Skeletal muscle tissue (tissue), 4 donors: Measurements from ENCODE around the gene SBF2. TPM values are rescaled to one million over a fixed set of nuclear protein-coding genes. Genes with fewer than 3 reads are reported as not detected.
A peak's percentile ranks its signal among the peaks of the same experiment; 100 is the strongest.

Source experiments
- H3K27ac ChIP-seq: one replicate; pipeline ENCODE4 v1.7.0; 2013; ENCODE audit warnings: mild to moderate bottlenecking, low read depth, low read length, inconsistent platforms
- H3K27me3 ChIP-seq, 3 donors: one replicate each; pipeline ENCODE4 v1.7.0; 2013; ENCODE audit warnings: low read length in 3 of 3; ENCODE audit not compliant: control insufficient read depth in 3 of 3, insufficient read depth in 3 of 3
- H3K36me3 ChIP-seq, 3 donors: one replicate each; pipeline ENCODE4 v1.7.0; 2013; ENCODE audit warnings: low read length in 3 of 3; ENCODE audit not compliant: control insufficient read depth in 3 of 3, insufficient read depth in 3 of 3
- H3K4me1 ChIP-seq, 3 donors: one replicate each; pipeline ENCODE4 v1.7.0; 2013; ENCODE audit warnings: low read length in 3 of 3, mild to moderate bottlenecking in 3 of 3; ENCODE audit not compliant: control insufficient read depth in 3 of 3, insufficient read depth in 3 of 3
- H3K4me3 ChIP-seq, 3 donors: one replicate each; pipeline ENCODE4 v1.7.0; 2013; ENCODE audit warnings: low read length in 3 of 3
- H3K9ac ChIP-seq, 3 donors: one replicate each; pipeline ENCODE4 v1.7.0; 2013; ENCODE audit warnings: low read length in 3 of 3, mild to moderate bottlenecking in 3 of 3, moderate library complexity in 2 of 3, low read depth in 1 of 3
- H3K9me3 ChIP-seq, 3 donors: one replicate each; pipeline ENCODE4 v1.7.0; 2013; ENCODE audit warnings: low read length in 3 of 3; ENCODE audit not compliant: control insufficient read depth in 3 of 3
- total RNA-seq: library from RNA; depleted of rRNA; stranded (reverse); fragments of >200 nt; gene quantifications from one replicate; pipeline ENCODE4 v1.2.3, GENCODE V29; 2014
- donor health status: Osteomylitis.

SBF2 gene
- total RNA-seq, 1 donor from 2014 or later, result 34.4 TPM

- Histone ChIP-seq H3K9me3 (peaks cover 0 to 2% (median 0%) of the 10 kb centered on the region in 3 donors), H3K27ac (no peak overlapping the region), H3K9ac (no peak overlapping the region)
Observed at GRCh38 chr11:9774591-9775397, 519.2 kb downstream of the SBF2 start.

GRCh38 chr11:9774109-9774508, 519.9 kb downstream of the SBF2 start:
- Histone ChIP-seq H3K27ac (no peak overlapping the region), H3K9me3 (peaks cover 0 to 2% (median 0%) of the 10 kb centered on the region in 3 donors), H3K27me3 (no peaks in the 10 kb centered on the region), H3K9ac (no peak overlapping the region), H3K36me3 (peaks cover 0 to 3% (median under 1%) of the 10 kb centered on the region in 3 donors), H3K4me3 (no peak overlapping the region), H3K4me1 (peaks cover 3 to 18% (median 13%) of the 10 kb centered on the region in 3 donors)

More at GRCh38 chr11:9774591-9775397, 519.2 kb downstream of the SBF2 start:
- peaks cover 4 to 10% (median 7%) of the 10 kb centered on the region in 3 donors for H3K36me3 ChIP-seq
- H3K4me3 ChIP-seq, result no peak overlapping the region
- peaks cover 3 to 18% (median 13%) of the 10 kb centered on the region in 3 donors for H3K4me1 ChIP-seq
- no peaks in the 10 kb centered on the region for H3K27me3 ChIP-seq

DNA sequence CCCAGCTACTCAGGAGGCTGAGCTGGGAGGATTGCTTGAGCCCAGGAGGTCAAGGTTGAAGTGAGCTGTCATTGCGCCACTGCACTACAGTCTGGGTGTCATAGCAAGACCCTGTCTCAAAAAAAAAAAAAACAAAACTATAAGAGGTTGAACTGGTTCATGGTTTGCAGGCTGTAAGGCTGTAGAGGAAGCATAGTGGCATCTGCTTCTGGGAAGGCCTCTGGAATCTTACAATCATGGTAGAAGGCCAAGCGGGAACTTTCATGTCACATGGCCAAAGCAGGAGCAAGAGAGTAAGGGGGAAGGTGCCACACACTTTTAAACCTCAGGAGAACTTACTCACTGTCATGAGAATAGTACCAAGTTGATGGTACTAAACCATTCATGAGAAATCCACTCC, 520.5 kb downstream of the SBF2 start:
- H3K27me3 ChIP-seq, result no peaks in the 10 kb centered on the region
- H3K4me3 ChIP-seq, result no peak overlapping the region
- H3K36me3 ChIP-seq, result peaks cover 0 to 3% (median 0%) of the 10 kb centered on the region in 3 donors
- no peak overlapping the region for H3K27ac ChIP-seq
- H3K9me3 ChIP-seq, result peaks cover 0 to 2% (median 0%) of the 10 kb centered on the region in 3 donors
- H3K9ac ChIP-seq, result no peak overlapping the region
- H3K4me1 ChIP-seq, result peaks cover 3 to 18% (median 13%) of the 10 kb centered on the region in 3 donors

- no peak overlapping the region for H3K9ac ChIP-seq
- H3K9me3 ChIP-seq, result no peaks in the 10 kb centered on the region
- no peaks in the 10 kb centered on the region for H3K27me3 ChIP-seq
- H3K36me3 ChIP-seq, result no peaks in the 10 kb centered on the region
- H3K27ac ChIP-seq, result no peak overlapping the region
- H3K4me3 ChIP-seq, result no peak overlapping the region
- H3K4me1 ChIP-seq, result peaks cover 3 to 18% (median 13%) of the 10 kb centered on the region in 3 donors
Observed at GRCh38 chr11:9772218-9772617, 521.8 kb downstream of the SBF2 start.

GRCh38 chr11:9771071-9771511, 522.9 kb downstream of the SBF2 start:
- Histone ChIP-seq H3K27me3 (no peaks in the 10 kb centered on the region), H3K4me1 (peaks cover 3 to 21% (median 19%) of the 10 kb centered on the region in 3 donors), H3K36me3 (no peaks in the 10 kb centered on the region), H3K9me3 (no peaks in the 10 kb centered on the region), H3K4me3 (no peak overlapping the region), H3K9ac (no peak overlapping the region), H3K27ac (no peak overlapping the region)

DNA sequence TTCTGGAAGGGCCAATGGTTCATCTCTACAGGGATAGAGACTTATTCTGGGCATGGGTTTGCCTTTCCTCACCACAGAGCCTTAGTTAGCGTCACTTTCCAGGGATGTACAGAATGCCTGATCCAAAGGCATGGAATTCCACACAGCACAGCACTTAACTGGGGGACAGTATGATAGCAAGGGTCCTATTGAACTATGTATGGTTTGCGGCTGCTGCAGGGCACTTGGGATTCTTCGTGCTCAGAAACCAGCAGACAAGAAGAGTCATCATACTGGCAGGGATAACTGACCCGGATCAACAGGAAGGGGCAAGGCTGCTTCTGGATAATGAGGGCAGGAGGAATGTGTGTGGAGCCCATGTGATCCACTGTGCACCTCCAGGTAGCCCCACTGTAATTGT, 524.4 kb downstream of the SBF2 start:
- no peaks in the 10 kb centered on the region for H3K9me3 ChIP-seq
- peaks cover 13 to 25% (median 22%) of the 10 kb centered on the region in 3 donors for H3K4me1 ChIP-seq
- no peak overlapping the region for H3K9ac ChIP-seq
- no peaks in the 10 kb centered on the region for H3K36me3 ChIP-seq
- H3K4me3 ChIP-seq, result no peak overlapping the region
- no peaks in the 10 kb centered on the region for H3K27me3 ChIP-seq
- H3K27ac ChIP-seq, result no peak overlapping the region

GRCh38 chr11:9765320-9766101, 528.5 kb downstream of the SBF2 start:
- H3K4me1 ChIP-seq, result peaks cover 14 to 22% (median 20%) of the 10 kb centered on the region in 3 donors
- peak overlapping the region; percentile 64 for H3K27ac ChIP-seq
- H3K9ac ChIP-seq, result peak overlapping the region in 1 of 3 donors; percentile 27
- H3K9me3 ChIP-seq, result no peaks in the 10 kb centered on the region
- no peaks in the 10 kb centered on the region for H3K27me3 ChIP-seq
- H3K4me3 ChIP-seq, result no peak overlapping the region
- no peaks in the 10 kb centered on the region for H3K36me3 ChIP-seq

GRCh38 chr11:9763301-9763700, 530.7 kb downstream of the SBF2 start:
- no peaks in the 10 kb centered on the region for H3K9me3 ChIP-seq
- H3K4me3 ChIP-seq, result no peak overlapping the region
- no peak overlapping the region for H3K9ac ChIP-seq
- no peaks in the 10 kb centered on the region for H3K27me3 ChIP-seq
- H3K36me3 ChIP-seq, result no peaks in the 10 kb centered on the region
- H3K27ac ChIP-seq, result no peak overlapping the region
- H3K4me1 ChIP-seq, result peaks cover 33 to 42% (median 37%) of the 10 kb centered on the region in 3 donors

- Histone ChIP-seq H3K27ac (no peak overlapping the region), H3K4me3 (no peak overlapping the region), H3K36me3 (no peaks in the 10 kb centered on the region), H3K27me3 (no peaks in the 10 kb centered on the region), H3K4me1 (peaks cover 34 to 47% (median 41%) of the 10 kb centered on the region in 3 donors), H3K9me3 (no peaks in the 10 kb centered on the region), H3K9ac (no peak overlapping the region)
Observed at GRCh38 chr11:9762531-9762930, 531.5 kb downstream of the SBF2 start.
